Glutamatergic neuron (in vitro differentiated cells): ENCODE measurements around the gene BMPR1A. TPM values are rescaled to one million over a fixed set of nuclear protein-coding genes. Genes with fewer than 3 reads are reported as not detected.
A peak's percentile ranks its signal among the peaks of the same experiment; 100 is the strongest.

Source experiments
- DNase-seq: peaks from one replicate; pipeline ENCODE4 v3.0.0; 2022
- H3K27ac Mint-ChIP-seq: one replicate; pipeline ENCODE4 v1.8.0; 2020; ENCODE audit warnings: mild to moderate bottlenecking, mixed read lengths, inconsistent platforms; ENCODE audit not compliant: unreplicated experiment
- H3K27me3 Mint-ChIP-seq: one replicate; pipeline ENCODE4 v1.8.0; 2020; ENCODE audit warnings: mild to moderate bottlenecking, moderate library complexity, mixed read lengths, inconsistent platforms; ENCODE audit not compliant: unreplicated experiment
- H3K36me3 Mint-ChIP-seq: one replicate; pipeline ENCODE4 v1.8.0; 2020; ENCODE audit warnings: mild to moderate bottlenecking, mixed read lengths, inconsistent platforms; ENCODE audit not compliant: unreplicated experiment
- H3K4me1 Mint-ChIP-seq: one replicate; pipeline ENCODE4 v1.8.0; 2020; ENCODE audit warnings: mild to moderate bottlenecking, low read depth, mixed read lengths, inconsistent platforms; ENCODE audit not compliant: unreplicated experiment
- H3K4me3 Mint-ChIP-seq: one replicate; pipeline ENCODE4 v1.8.0; 2020; ENCODE audit warnings: mild to moderate bottlenecking, mixed read lengths, inconsistent platforms; ENCODE audit not compliant: unreplicated experiment
- H3K9me3 Mint-ChIP-seq: one replicate; pipeline ENCODE4 v1.8.0; 2020; ENCODE audit warnings: mild to moderate bottlenecking, moderate library complexity, mixed read lengths, inconsistent platforms; ENCODE audit not compliant: unreplicated experiment
- CTCF ChIP-seq: fragments of 200-600 bp; sonication (generic); IDR thresholded peaks from one replicate; pipeline ENCODE4 v1.5.0; 2021; ENCODE audit not compliant: partially characterized antibody, unreplicated experiment
- total RNA-seq: library from RNA; stranded (reverse); fragmentation: NEBNext Ultra II Directional; extraction: Animal tissue kit (Norgen Biotek cat#: 25700); gene quantifications from one replicate; pipeline ENCODE4 v1.2.1, GENCODE V29; 2021; ENCODE audit not compliant: unreplicated experiment

The BMPR1A gene
- total RNA-seq, 1 donor from 2014 or later = 27.7 TPM

- H3K4me3 Mint-ChIP-seq = no peak overlapping the region
- no peaks in the 10 kb centered on the region for H3K36me3 Mint-ChIP-seq
- no peak overlapping the region for H3K27ac Mint-ChIP-seq
These were observed 205.9 kb downstream of the BMPR1A start for GRCh38 chr10:86962136-86962980.

GRCh38 chr10:86962981-86963310 lies 206.5 kb downstream of the BMPR1A start:
- no peak for TF ChIP-seq CTCF
- H3K4me3 Mint-ChIP-seq = no peak overlapping the region
- H3K27me3 Mint-ChIP-seq = peaks cover 15% of the 10 kb centered on the region
- H3K4me1 Mint-ChIP-seq = peaks cover 29% of the 10 kb centered on the region
- H3K36me3 Mint-ChIP-seq = no peaks in the 10 kb centered on the region
- peaks cover 14% of the 10 kb centered on the region for H3K9me3 Mint-ChIP-seq
- no peak for DNase-seq
- H3K27ac Mint-ChIP-seq = no peak overlapping the region

More at GRCh38 chr10:86962136-86962980, 205.9 kb downstream of the BMPR1A start:
- peaks cover 15% of the 10 kb centered on the region for H3K27me3 Mint-ChIP-seq
- TF ChIP-seq CTCF = no peak
- peaks cover 28% of the 10 kb centered on the region for H3K4me1 Mint-ChIP-seq
- no peak for DNase-seq
- peaks cover 12% of the 10 kb centered on the region for H3K9me3 Mint-ChIP-seq

- no peak for DNase-seq
- Mint-ChIP-seq H3K27ac (no peak overlapping the region), H3K27me3 (peaks cover 15% of the 10 kb centered on the region), H3K36me3 (no peaks in the 10 kb centered on the region), H3K4me3 (no peak overlapping the region), H3K4me1 (peaks cover 29% of the 10 kb centered on the region), H3K9me3 (peaks cover 13% of the 10 kb centered on the region)
- no peak for TF ChIP-seq CTCF
These were observed 207.0 kb downstream of the BMPR1A start for GRCh38 chr10:86963341-86963919.

- H3K4me1 Mint-ChIP-seq = peaks cover 27% of the 10 kb centered on the region
- no peaks in the 10 kb centered on the region for H3K36me3 Mint-ChIP-seq
- no peak overlapping the region for H3K27ac Mint-ChIP-seq
- peaks cover 10% of the 10 kb centered on the region for H3K9me3 Mint-ChIP-seq
- no peak overlapping the region for H3K4me3 Mint-ChIP-seq
- TF ChIP-seq CTCF = no peak
- H3K27me3 Mint-ChIP-seq = peaks cover 14% of the 10 kb centered on the region
- peak; percentile 18 for DNase-seq
These were observed 207.8 kb downstream of the BMPR1A start for GRCh38 chr10:86964061-86964846.

- peak overlapping the region; percentile 13 for H3K27ac Mint-ChIP-seq
- peaks cover 12% of the 10 kb centered on the region for H3K27me3 Mint-ChIP-seq
- peaks cover 9% of the 10 kb centered on the region for H3K9me3 Mint-ChIP-seq
- H3K4me1 Mint-ChIP-seq = peaks cover 25% of the 10 kb centered on the region
- no peak overlapping the region for H3K4me3 Mint-ChIP-seq
- no peak for DNase-seq
- TF ChIP-seq CTCF = no peak
- no peaks in the 10 kb centered on the region for H3K36me3 Mint-ChIP-seq
These were observed 208.4 kb downstream of the BMPR1A start for GRCh38 chr10:86964847-86965190.
